Smooth muscle cell (in vitro differentiated cells): ENCODE data around the gene LIN54. TPM values are rescaled to one million over a fixed set of nuclear protein-coding genes. Genes with fewer than 3 reads are reported as not detected.

Source experiments
- DNase-seq: peaks from one replicate; lab custom pipeline; 2025; ENCODE audit not compliant: unreplicated experiment; lab: John Stamatoyannopoulos, UW
- H2AFZ ChIP-seq: fragments of 200-600 bp; sonication (generic); 2 replicates; pipeline ENCODE4 v1.6.0; 2016; ENCODE audit warnings: antibody characterized with exemption, low read depth, mild to moderate bottlenecking
- H3F3A ChIP-seq: fragments of 200-600 bp; sonication (generic); 2 replicates; pipeline ENCODE4 v1.6.0; 2017; ENCODE audit warnings: antibody characterized with exemption, low read depth
- H3K27ac ChIP-seq: fragments of 200-600 bp; sonication (generic); 2 replicates; pipeline ENCODE4 v1.5.1; 2016; ENCODE audit warnings: low read depth, mild to moderate bottlenecking
- H3K27me3 ChIP-seq: fragments of 200-600 bp; sonication (generic); 2 replicates; pipeline ENCODE4 v1.6.1; 2016; ENCODE audit warnings: low read depth, mild to moderate bottlenecking
- H3K36me3 ChIP-seq: fragments of 200-600 bp; sonication (generic); 2 replicates; pipeline ENCODE4 v1.5.1; 2016; ENCODE audit warnings: low read depth
- H3K4me1 ChIP-seq: fragments of 200-600 bp; sonication (generic); 2 replicates; pipeline ENCODE4 v1.5.1; 2016; ENCODE audit warnings: low read depth
- H3K4me2 ChIP-seq: fragments of 200-600 bp; sonication (generic); 2 replicates; pipeline ENCODE4 v1.6.0; 2016; ENCODE audit warnings: mild to moderate bottlenecking
- H3K4me3 ChIP-seq: fragments of 200-600 bp; sonication (generic); 2 replicates; pipeline ENCODE4 v1.5.1; 2016; ENCODE audit warnings: mild to moderate bottlenecking
- H3K79me2 ChIP-seq: fragments of 200-600 bp; sonication (generic); 2 replicates; pipeline ENCODE4 v1.6.0; 2016; ENCODE audit warnings: low read depth, mild to moderate bottlenecking
- H3K9ac ChIP-seq: fragments of 200-600 bp; sonication (generic); 2 replicates; pipeline ENCODE4 v1.6.0; 2016; ENCODE audit warnings: low read depth
- H3K9me3 ChIP-seq: fragments of 200-600 bp; sonication (generic); replicated peaks from 2 replicates; pipeline ENCODE4 v1.5.1; 2016; ENCODE audit warnings: low read depth
- H4K20me1 ChIP-seq: fragments of 200-600 bp; sonication (generic); 2 replicates; pipeline ENCODE4 v1.6.0; 2016; ENCODE audit warnings: low read depth
- WGBS: methylation state at CpG from one replicate; pipeline ENCODE4 v1.1.7; 2016; ENCODE audit warnings: low lambda C conversion rate; 5-methylcytosine and 5-hydroxymethylcytosine counted together
- polyA plus RNA-seq: library from polyadenylated mRNA; unstranded; fragments of >200 nt; fragmentation: Nextera tagmentation; extraction: Ambion mirVana; gene quantifications from 2 replicates; pipeline ENCODE4 v1.2.1, GENCODE V29; 2016
- total RNA-seq: library from RNA; depleted of rRNA; stranded (reverse); fragments of >200 nt; gene quantifications from 2 replicates; pipeline ENCODE4 v1.2.3, GENCODE V29; 2014
- TF ChIP-seq, protein P1 (sequence below): fragments of 200-600 bp; sonication (generic); IDR thresholded peaks from 2 replicates; pipeline ENCODE4 v1.5.1; 2017; ENCODE audit warnings: borderline replicate concordance, mild to moderate bottlenecking, antibody characterized with exemption; ENCODE audit not compliant: insufficient read depth, poor library complexity, severe bottlenecking

The LIN54 gene
- total and polyA plus RNA-seq, 2 experiments from 2014 or later = 5.0 to 24.1 TPM

DNA sequence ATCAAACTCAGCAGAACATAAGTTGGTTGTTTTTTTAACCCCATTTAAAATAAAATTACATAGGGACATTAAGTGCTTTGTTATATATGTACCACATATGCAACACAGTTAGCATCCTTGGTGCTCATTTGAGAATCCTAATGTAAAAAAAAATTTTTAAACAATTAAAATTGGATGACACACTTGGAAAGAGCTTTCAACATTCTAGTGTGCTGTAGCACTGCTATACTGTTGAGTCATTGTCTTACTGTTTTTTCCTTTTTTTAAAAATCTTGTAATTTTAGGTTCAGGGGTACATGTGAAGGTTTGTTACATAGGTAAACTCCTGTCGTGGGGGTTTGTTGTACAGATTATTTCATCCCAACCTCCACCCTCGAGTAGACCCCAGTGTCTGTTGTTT, 97.3 kb downstream of the LIN54 start:
- no peak overlapping the region for H3K27ac ChIP-seq
- peaks cover 4% of the 10 kb centered on the region for H3K36me3 ChIP-seq
- no peak for DNase-seq
- no peaks in the 10 kb centered on the region for H3K9me3 ChIP-seq
- H2AFZ ChIP-seq = no peak overlapping the region
- H3K4me1 ChIP-seq = no peaks in the 10 kb centered on the region
- no peaks in the 10 kb centered on the region for H3F3A ChIP-seq
- H3K27me3 ChIP-seq = no peaks in the 10 kb centered on the region
- H3K4me3 ChIP-seq = no peak overlapping the region
- TF ChIP-seq, protein P1, sequence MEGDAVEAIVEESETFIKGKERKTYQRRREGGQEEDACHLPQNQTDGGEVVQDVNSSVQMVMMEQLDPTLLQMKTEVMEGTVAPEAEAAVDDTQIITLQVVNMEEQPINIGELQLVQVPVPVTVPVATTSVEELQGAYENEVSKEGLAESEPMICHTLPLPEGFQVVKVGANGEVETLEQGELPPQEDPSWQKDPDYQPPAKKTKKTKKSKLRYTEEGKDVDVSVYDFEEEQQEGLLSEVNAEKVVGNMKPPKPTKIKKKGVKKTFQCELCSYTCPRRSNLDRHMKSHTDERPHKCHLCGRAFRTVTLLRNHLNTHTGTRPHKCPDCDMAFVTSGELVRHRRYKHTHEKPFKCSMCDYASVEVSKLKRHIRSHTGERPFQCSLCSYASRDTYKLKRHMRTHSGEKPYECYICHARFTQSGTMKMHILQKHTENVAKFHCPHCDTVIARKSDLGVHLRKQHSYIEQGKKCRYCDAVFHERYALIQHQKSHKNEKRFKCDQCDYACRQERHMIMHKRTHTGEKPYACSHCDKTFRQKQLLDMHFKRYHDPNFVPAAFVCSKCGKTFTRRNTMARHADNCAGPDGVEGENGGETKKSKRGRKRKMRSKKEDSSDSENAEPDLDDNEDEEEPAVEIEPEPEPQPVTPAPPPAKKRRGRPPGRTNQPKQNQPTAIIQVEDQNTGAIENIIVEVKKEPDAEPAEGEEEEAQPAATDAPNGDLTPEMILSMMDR = no peak
- H3K4me2 ChIP-seq = no peak overlapping the region
- no peaks in the 10 kb centered on the region for H3K79me2 ChIP-seq
- WGBS = 50% methylated on average over 2 of the region's 2 CpGs
- H3K9ac ChIP-seq = no peak overlapping the region
- H4K20me1 ChIP-seq = no peaks in the 10 kb centered on the region

DNA sequence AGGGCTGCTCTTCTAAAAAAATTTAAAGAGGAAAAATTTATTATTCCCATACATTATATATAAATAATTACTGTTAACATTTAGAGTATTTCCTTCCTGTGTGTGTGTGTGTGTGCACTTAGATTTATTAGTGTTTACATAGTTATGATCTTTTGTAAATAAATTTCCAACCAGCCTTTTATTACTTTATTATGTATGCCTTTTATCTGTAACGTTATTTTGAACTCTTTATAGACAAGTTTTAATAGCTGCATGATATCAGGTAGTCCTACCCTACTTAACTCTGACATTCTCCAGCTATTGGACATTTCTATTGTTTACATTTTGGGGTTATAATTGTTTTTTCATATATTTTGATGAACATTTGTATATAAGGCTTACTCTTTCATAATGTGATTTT, 101.3 kb downstream of the LIN54 start:
- H2AFZ ChIP-seq = no peak overlapping the region
- no peak overlapping the region for H3K4me3 ChIP-seq
- no peak for DNase-seq
- 97% methylated on average over 1 of the region's 1 CpG for WGBS
- H3K4me2 ChIP-seq = no peak overlapping the region
- H3K36me3 ChIP-seq = no peaks in the 10 kb centered on the region
- TF ChIP-seq, protein P1 = no peak
- no peak overlapping the region for H3K27ac ChIP-seq
- no peak overlapping the region for H3K9ac ChIP-seq
- H4K20me1 ChIP-seq = no peaks in the 10 kb centered on the region
- H3K79me2 ChIP-seq = no peaks in the 10 kb centered on the region
- no peaks in the 10 kb centered on the region for H3K4me1 ChIP-seq
- H3K27me3 ChIP-seq = no peaks in the 10 kb centered on the region
- no peaks in the 10 kb centered on the region for H3F3A ChIP-seq
- no peaks in the 10 kb centered on the region for H3K9me3 ChIP-seq

DNA sequence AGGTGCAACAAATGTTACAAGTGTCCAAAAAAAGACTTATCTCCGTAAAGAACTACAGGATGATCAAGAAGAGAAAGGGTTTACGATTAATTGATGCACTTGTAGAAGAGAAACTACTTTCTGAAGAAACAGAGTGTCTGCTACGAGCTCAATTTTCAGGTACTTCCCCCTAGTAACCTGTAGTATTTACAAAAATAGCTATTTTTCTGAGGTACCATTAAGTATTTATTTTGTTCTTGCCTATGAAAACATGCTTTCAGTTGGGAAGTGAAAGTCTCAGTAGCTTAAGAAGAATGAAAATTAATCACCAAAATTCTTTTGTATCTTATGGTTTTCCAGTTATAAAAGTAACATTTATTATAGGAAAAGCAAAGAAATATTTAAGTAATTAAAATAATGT, 104.2 kb downstream of the LIN54 start:
- Histone ChIP-seq H3K36me3 (no peaks in the 10 kb centered on the region), H3F3A (no peaks in the 10 kb centered on the region), H3K27me3 (no peaks in the 10 kb centered on the region), H4K20me1 (no peaks in the 10 kb centered on the region), H3K79me2 (peaks cover 19% of the 10 kb centered on the region), H3K4me2 (no peak overlapping the region), H3K4me3 (no peak overlapping the region), H3K9me3 (no peaks in the 10 kb centered on the region), H2AFZ (no peak overlapping the region), H3K9ac (no peak overlapping the region), H3K27ac (no peak overlapping the region), H3K4me1 (peaks cover 4% of the 10 kb centered on the region)
- no peak for DNase-seq
- 99% methylated on average over 3 of the region's 3 CpGs for WGBS
- TF ChIP-seq, protein P1 = no peak

DNA sequence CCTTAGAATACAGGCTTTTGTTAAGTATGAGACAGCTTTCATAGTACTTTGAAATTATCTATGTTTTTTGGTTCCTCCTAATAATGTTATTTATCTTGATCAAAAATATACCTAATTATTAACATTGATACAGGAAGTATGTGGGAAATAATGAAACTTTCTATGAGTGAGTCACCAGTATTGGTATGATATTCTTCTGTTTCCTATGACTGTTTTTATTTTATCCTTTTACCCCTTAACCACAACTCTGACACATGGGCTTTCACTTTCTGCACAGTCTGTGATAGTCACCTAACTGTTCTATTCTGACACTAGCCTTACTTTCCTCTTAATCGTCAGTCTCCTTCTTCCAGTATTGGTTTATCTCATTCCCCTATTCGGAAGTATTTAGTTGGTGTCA, 105.4 kb downstream of the LIN54 start:
- H3K79me2 ChIP-seq = peaks cover 19% of the 10 kb centered on the region
- DNase-seq = no peak
- TF ChIP-seq, protein P1 = no peak
- H3K9ac ChIP-seq = no peak overlapping the region
- H3K4me1 ChIP-seq = peaks cover 4% of the 10 kb centered on the region
- WGBS = 96% methylated on average over 2 of the region's 2 CpGs
- no peak overlapping the region for H3K4me3 ChIP-seq
- no peak overlapping the region for H3K27ac ChIP-seq
- H4K20me1 ChIP-seq = no peaks in the 10 kb centered on the region
- peaks cover 3% of the 10 kb centered on the region for H3F3A ChIP-seq
- no peaks in the 10 kb centered on the region for H3K9me3 ChIP-seq
- H3K27me3 ChIP-seq = no peaks in the 10 kb centered on the region
- no peak overlapping the region for H2AFZ ChIP-seq
- H3K36me3 ChIP-seq = no peaks in the 10 kb centered on the region
- H3K4me2 ChIP-seq = no peak overlapping the region
